GM19043 (cell line): ENCODE measurements around the gene RBM41.
"Not testable (repeated sequence)": the region's sequence is repeated elsewhere in the genome, so short reads cannot be mapped to it uniquely, and the experiment has no call there.

Source experiments
- ATAC-seq: cut with Tn5 transposase; IDR thresholded peaks from one replicate; pipeline ENCODE4 v1.9.1; 2021; ENCODE audit warnings: low read depth; ENCODE audit not compliant: unreplicated experiment

RBM41 gene

GRCh38 chrX:107118322-107119147 lies at the start of gene RBM41:
TSS of gene RBM41 (minus strand) at chrX:107118822. CDS start at chrX:107118773, 49 bp downstream.
- peak; percentile 99 for ATAC-seq

- no peak for ATAC-seq
Observed at GRCh38 chrX:107168257-107168656, 49.6 kb upstream of the RBM41 start.

- no peak for ATAC-seq
Observed at GRCh38 chrX:107167163-107167921, 48.7 kb upstream of the RBM41 start.

- not testable (repeated sequence) for ATAC-seq
Observed at GRCh38 chrX:107157618-107158017, 39.0 kb upstream of the RBM41 start.

- ATAC-seq: not testable (repeated sequence)
Observed at GRCh38 chrX:107155621-107156430, 37.2 kb upstream of the RBM41 start.

- ATAC-seq: no peak
Observed at GRCh38 chrX:107154787-107155620, 36.4 kb upstream of the RBM41 start.

- no peak for ATAC-seq
Observed at GRCh38 chrX:107153005-107153404, 34.4 kb upstream of the RBM41 start.

GRCh38 chrX:107146670-107147069 lies 28.0 kb upstream of the RBM41 start:
- ATAC-seq: no peak

GRCh38 chrX:107135965-107136307 lies 17.3 kb upstream of the RBM41 start:
- no peak for ATAC-seq

GRCh38 chrX:107135049-107135964 lies 16.7 kb upstream of the RBM41 start:
- peak; percentile 53 for ATAC-seq

GRCh38 chrX:107123750-107124149 lies 5.1 kb upstream of the RBM41 start:
- no peak for ATAC-seq

GRCh38 chrX:107119283-107119682 lies 661 bp upstream of the RBM41 start:
- ATAC-seq: no peak

GRCh38 chrX:107117993-107118321 lies 665 bp downstream of the RBM41 start:
- peak; percentile 18 for ATAC-seq

GRCh38 chrX:107107459-107107858 lies 11.2 kb downstream of the RBM41 start:
- ATAC-seq: no peak

GRCh38 chrX:107102980-107103379 lies 15.6 kb downstream of the RBM41 start:
- ATAC-seq: no peak

- no peak for ATAC-seq
Observed at GRCh38 chrX:107076158-107076557, 42.5 kb downstream of the RBM41 start.

GRCh38 chrX:107057731-107058130 lies 60.9 kb downstream of the RBM41 start:
- not testable (repeated sequence) for ATAC-seq

GRCh38 chrX:107054978-107055377 lies 63.6 kb downstream of the RBM41 start:
- ATAC-seq: no peak

GRCh38 chrX:107050195-107050709 lies 68.4 kb downstream of the RBM41 start:
- no peak for ATAC-seq
